Heart left ventricle (tissue), 16 donors: ENCODE measurements around the gene ROR1. TPM values are rescaled to one million over a fixed set of nuclear protein-coding genes. Genes with fewer than 3 reads are reported as not detected.

ENCODE experiments used
- ATAC-seq, 4 donors: fragments of 200-7000 bp; cut with Tn5 transposase; one replicate each; pipeline ENCODE4 v1.9.1; 2020 to 2022; ENCODE audit warnings: moderate library complexity in 4 of 4, mild to moderate bottlenecking in 3 of 4, moderate number of reproducible peaks in 1 of 4
- DNase-seq, 5 donors: peaks; one replicate each; pipeline ENCODE4 v3.0.0-alpha.2; 2020
- H3K27ac ChIP-seq, 12 donors: fragments of 200-600 bp; sonication (generic) in 4 of 12; one replicate each; pipeline versions ENCODE4 v1.5.0 to v1.8.0; 2016 to 2022; ENCODE audit warnings: mild to moderate bottlenecking in 2 of 12
- H3K27me3 ChIP-seq, 9 donors: fragments of 200-600 bp; sonication (generic) in 2 of 9; one replicate each; pipeline versions ENCODE4 v1.5.1 to v1.8.0; 2016 to 2022; ENCODE audit warnings: mild to moderate bottlenecking in 3 of 9
- H3K36me3 ChIP-seq, 9 donors: fragments of 200-600 bp; sonication (generic) in 2 of 9; one replicate each; pipeline versions ENCODE4 v1.5.0 to v1.8.0; 2018 to 2022; ENCODE audit warnings: mild to moderate bottlenecking in 2 of 9
- H3K4me1 ChIP-seq, 12 donors: fragments of 200-600 bp; sonication (generic) in 4 of 12; one replicate each; pipeline versions ENCODE4 v1.5.0 to v1.8.0; 2016 to 2022; ENCODE audit warnings: mild to moderate bottlenecking in 3 of 12
- H3K4me3 ChIP-seq, 12 donors: fragments of 200-600 bp; sonication (generic) in 4 of 12; one replicate each; pipeline versions ENCODE4 v1.5.0 to v1.8.0; 2017 to 2022; ENCODE audit warnings: mild to moderate bottlenecking in 9 of 12, moderate library complexity in 4 of 12
- H3K9me3 ChIP-seq, 12 donors: fragments of 200-600 bp; sonication (generic) in 4 of 12; one replicate each; pipeline versions ENCODE4 v1.5.0 to v1.8.0; 2016 to 2022; ENCODE audit warnings: mild to moderate bottlenecking in 1 of 12
- POLR2A ChIP-seq, 2 donors: fragments of 450-650 bp; IDR thresholded peaks; one replicate each; pipeline ENCODE4 v1.6.1; 2017; ENCODE audit warnings: antibody characterized with exemption in 2 of 2, mild to moderate bottlenecking in 2 of 2, moderate library complexity in 2 of 2
- WGBS, 4 donors: extraction: QIAGEN DNeasy Blood & Tissue Kit in 2 of 4; methylation state at CpG; one replicate each; pipeline versions ENCODE4 v1.1.5 to v1.1.7; 2013 to 2018; 5-methylcytosine and 5-hydroxymethylcytosine counted together
- intact Hi-C, 10 donors: fragments of 100-400 bp; cut with DNase I; formaldehyde crosslinking; loops; one replicate each; pipeline versions ENCODE4 v1.11.1 to v1.14.2; 2022
- polyA plus RNA-seq, 2 donors: library from polyadenylated mRNA; stranded (reverse); fragments of 200-250 nt; gene quantifications; one replicate each; pipeline ENCODE4 v1.2.3, GENCODE V29; 2013
- total RNA-seq, 9 donors: library from RNA; depleted of rRNA in 2 of 9; stranded (reverse); fragments of >200 nt in 2 of 9; fragmentation: NEBNext Ultra II Directional in 3 of 9; extraction: Animal tissue kit (Norgen Biotek cat#: 25700) in 3 of 9; gene quantifications; one replicate each; pipeline versions ENCODE4 v1.1.0 to v1.2.4, GENCODE V29; 2016 to 2023
- TF ChIP-seq, protein P1 (sequence below), 12 donors: fragments of 200-600 bp; sonication (generic) in 4 of 12; IDR thresholded peaks; one replicate each; pipeline versions ENCODE4 v1.5.0 to v1.8.0; 2018 to 2022; ENCODE audit warnings: antibody characterized with exemption in 12 of 12, mild to moderate bottlenecking in 5 of 12
- donor health status: ischemic (EF 13 %, LVEDD 7.1; RV severe dilation, severe dysfunction).
- donor health status: healthy with polysubstance abuse.
- donor health status: DM: no; HTN: yes; CAD: no.
- donor health status: DM: no; HTN: no; CAD: no.
- donor health status: ischemic (EF 25% LVEDD 6.9; RV normal size, moderate dysfunction).
- donor health status: ischemic (EF 25% LVEDD 5.7; RV mildly dilated, moderate dysfunction).
- donor health status: healthy.
- donor health status: DM: yes; HTN: yes; CAD: no.
- donor health status: ischemic (EF 35%, LVEDD 5.7; RV mildly dilated, moderate dysfunction).
- donor health status: nonischemic (EF 11% LVEDD 7.7; RV severe dilation, severe dysfunction).
- donor health status: DM: yes; HTN: yes; CAD: no.
- donor health status: PGD.
- donor health status: ischemic (EF 29% LVEDD 5.4; RV normal size, mild dysfunction).
- donor health status: nonischemic (EF 23%, LVEDD 6.1; RV moderate dilation, normal function).

The ROR1 gene
- total and polyA plus RNA-seq, 11 donors = 4.1 to 35.3 (median 19.3) TPM

DNA sequence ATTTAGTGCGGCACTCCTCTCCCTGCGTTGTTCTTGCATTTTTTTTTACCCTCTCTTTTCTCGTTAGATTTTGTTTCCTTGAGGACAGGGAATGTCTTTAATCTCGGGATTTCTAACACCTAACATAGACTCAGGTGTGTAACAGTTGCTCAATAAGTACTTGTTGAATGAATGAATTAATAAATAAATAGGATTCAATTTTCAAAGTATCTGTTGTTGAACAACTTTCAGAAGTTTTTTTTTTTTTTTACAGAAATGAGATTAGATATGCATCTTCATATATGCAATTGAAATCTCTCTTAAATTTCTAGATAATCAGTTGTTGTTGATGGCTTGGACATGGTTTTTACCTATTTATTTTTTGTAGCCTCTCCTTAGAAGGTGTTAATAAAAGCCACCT lies 83.1 kb downstream of the ROR1 start:
- ATAC-seq (no peak), DNase-seq (no peak)
- H3K36me3 ChIP-seq = no peaks in the 10 kb centered on the region
- H3K27me3 ChIP-seq = no peaks in the 10 kb centered on the region
- peak overlapping the region in 7 of 12 donors; percentile 8 to 70 (median 63) for H3K27ac ChIP-seq
- intact Hi-C loops = loop anchor here in 3 of 10 donors (5.0 to 10.0 kb wide), 3 partner anchors 48 to 162 kb away; no protein-coding TSS in a partner anchor
- TF ChIP-seq POLR2A (IDR thresholded peaks at IDR 0.05) = no peak
- TF ChIP-seq, protein P1, sequence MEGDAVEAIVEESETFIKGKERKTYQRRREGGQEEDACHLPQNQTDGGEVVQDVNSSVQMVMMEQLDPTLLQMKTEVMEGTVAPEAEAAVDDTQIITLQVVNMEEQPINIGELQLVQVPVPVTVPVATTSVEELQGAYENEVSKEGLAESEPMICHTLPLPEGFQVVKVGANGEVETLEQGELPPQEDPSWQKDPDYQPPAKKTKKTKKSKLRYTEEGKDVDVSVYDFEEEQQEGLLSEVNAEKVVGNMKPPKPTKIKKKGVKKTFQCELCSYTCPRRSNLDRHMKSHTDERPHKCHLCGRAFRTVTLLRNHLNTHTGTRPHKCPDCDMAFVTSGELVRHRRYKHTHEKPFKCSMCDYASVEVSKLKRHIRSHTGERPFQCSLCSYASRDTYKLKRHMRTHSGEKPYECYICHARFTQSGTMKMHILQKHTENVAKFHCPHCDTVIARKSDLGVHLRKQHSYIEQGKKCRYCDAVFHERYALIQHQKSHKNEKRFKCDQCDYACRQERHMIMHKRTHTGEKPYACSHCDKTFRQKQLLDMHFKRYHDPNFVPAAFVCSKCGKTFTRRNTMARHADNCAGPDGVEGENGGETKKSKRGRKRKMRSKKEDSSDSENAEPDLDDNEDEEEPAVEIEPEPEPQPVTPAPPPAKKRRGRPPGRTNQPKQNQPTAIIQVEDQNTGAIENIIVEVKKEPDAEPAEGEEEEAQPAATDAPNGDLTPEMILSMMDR (IDR thresholded peaks at IDR 0.05) = no peak
- peaks cover 0 to 42% (median 12%) of the 10 kb centered on the region in 12 donors for H3K4me1 ChIP-seq
- WGBS, 4 donors = 87 to 95% (median 90%) methylated on average over 4 of the region's 4 CpGs
- no peak overlapping the region for H3K4me3 ChIP-seq
- H3K9me3 ChIP-seq = peaks cover 0 to 11% (median 0%) of the 10 kb centered on the region in 12 donors

DNA sequence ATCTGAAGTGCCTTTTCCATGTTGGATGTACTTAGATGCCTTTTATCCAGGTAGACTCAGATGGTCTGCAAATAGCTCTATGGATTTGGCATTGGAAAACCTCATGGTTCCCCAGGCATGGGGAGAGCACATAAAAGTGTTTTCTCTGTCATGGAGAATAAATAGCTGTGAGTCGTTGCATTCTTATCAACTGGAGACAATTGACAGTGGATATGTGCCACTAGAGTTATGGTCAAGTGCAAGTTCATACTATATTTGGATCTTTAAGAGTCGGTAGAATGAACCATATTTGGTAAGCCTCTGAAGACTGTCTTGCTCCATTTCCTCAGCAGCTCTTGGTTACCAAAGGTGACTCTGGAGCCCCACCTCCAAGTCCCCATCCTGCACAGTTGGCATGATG lies 83.7 kb downstream of the ROR1 start:
- DNase-seq = no peak
- TF ChIP-seq POLR2A (IDR thresholded peaks at IDR 0.05) = no peak
- TF ChIP-seq, protein P1 (IDR thresholded peaks at IDR 0.05) = no peak
- peak; percentile 38 to 71 (median 68) for ATAC-seq
- Histone ChIP-seq H3K27me3 (no peaks in the 10 kb centered on the region), H3K27ac (peak overlapping the region in 8 of 12 donors; percentile 8 to 70 (median 64)), H3K4me3 (no peak overlapping the region), H3K4me1 (peaks cover 0 to 42% (median 12%) of the 10 kb centered on the region in 12 donors), H3K36me3 (no peaks in the 10 kb centered on the region), H3K9me3 (peaks cover 0 to 11% (median 0%) of the 10 kb centered on the region in 12 donors)
- WGBS, 4 donors = 27 to 32% (median 29%) methylated on average over 2 of the region's 2 CpGs
- intact Hi-C loops = loop anchor here in 3 of 10 donors (5.0 to 10.0 kb wide), 3 partner anchors 47 to 163 kb away; no protein-coding TSS in a partner anchor

DNA sequence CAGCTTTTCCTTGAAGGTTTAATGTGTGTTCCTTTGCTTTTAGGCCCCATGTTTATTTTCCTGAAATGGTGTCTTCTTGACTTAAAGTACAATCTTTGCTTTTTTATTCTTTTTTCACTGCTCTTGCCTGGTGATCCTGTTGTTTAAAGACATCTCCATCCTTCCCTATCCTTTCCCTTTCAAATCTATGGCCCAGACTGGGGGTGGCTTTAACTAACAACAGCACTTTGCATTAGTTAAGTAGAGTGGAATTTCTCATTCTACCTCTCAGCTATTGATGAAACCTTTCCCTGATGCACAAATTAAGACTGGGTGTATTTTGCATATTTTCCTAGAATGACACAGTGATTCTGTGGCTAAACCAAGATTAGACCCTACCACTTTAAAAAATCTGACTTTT lies 84.3 kb downstream of the ROR1 start:
- no peaks in the 10 kb centered on the region for H3K27me3 ChIP-seq
- H3K36me3 ChIP-seq = no peaks in the 10 kb centered on the region
- no peak overlapping the region for H3K4me3 ChIP-seq
- H3K27ac ChIP-seq = peak overlapping the region in 8 of 12 donors; percentile 8 to 70 (median 64)
- DNase-seq = no peak
- intact Hi-C loops = loop anchor here in 3 of 10 donors (5.0 to 10.0 kb wide), 3 partner anchors 47 to 163 kb away; no protein-coding TSS in a partner anchor
- no peak for ATAC-seq
- TF ChIP-seq POLR2A (IDR thresholded peaks at IDR 0.05) = no peak
- TF ChIP-seq, protein P1 (IDR thresholded peaks at IDR 0.05) = no peak
- H3K4me1 ChIP-seq = peaks cover 0 to 44% (median 14%) of the 10 kb centered on the region in 12 donors
- peaks cover 0 to 11% (median 0%) of the 10 kb centered on the region in 12 donors for H3K9me3 ChIP-seq

DNA sequence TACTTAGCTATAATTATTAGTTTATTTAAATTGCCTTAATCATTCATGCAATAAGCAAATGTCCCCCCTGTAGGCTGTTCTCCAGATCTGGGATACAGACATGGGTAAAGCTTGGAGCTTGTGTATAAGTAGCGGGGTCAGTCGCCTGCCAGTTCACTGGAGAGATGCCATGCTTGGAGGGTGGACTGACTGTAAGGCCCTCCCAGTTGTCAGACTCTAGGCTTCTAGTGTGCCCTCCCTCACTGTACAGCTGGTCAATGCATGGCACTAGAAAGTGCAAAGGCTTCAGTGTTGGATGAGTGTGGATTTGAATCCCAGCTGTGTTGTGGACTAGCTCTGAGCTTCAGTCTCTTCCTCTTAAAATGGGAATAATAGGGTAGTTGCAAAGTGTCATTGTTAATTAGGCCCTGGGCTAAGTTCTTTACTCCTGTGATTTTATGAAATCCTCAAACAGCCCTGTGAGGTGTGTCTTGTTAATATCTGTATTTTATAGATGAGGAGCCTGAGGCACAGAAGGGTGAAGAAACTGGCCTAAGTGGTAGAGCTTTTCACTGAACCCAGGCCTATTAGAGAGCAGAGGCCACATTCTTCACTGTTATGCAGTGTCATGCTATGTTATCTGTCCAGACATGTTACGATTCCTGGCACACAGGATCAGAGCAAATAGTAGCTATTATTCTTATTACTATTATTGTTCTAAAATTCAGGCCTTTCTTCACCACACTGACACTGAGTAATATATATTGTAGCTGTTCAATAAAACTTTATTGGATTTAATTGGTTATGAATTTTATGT lies 85.9 kb downstream of the ROR1 start:
- ATAC-seq (peak; percentile 11 to 54 (median 28)), DNase-seq (peak in 1 of 5 donors; percentile 37)
- peak overlapping the region in 4 of 12 donors; percentile 4 to 70 (median 39) for H3K27ac ChIP-seq
- TF ChIP-seq POLR2A (IDR thresholded peaks at IDR 0.05) = no peak
- TF ChIP-seq, protein P1 (IDR thresholded peaks at IDR 0.05) = no peak
- intact Hi-C loops = loop anchor here in 3 of 10 donors (5.0 to 10.0 kb wide), 4 partner anchors 45 to 165 kb away; partner anchors contain the start of gene ROR1 (in 1 of the 3)
- H3K36me3 ChIP-seq = no peaks in the 10 kb centered on the region
- H3K4me1 ChIP-seq = peaks cover 0 to 52% (median 14%) of the 10 kb centered on the region in 12 donors
- peaks cover 0 to 11% (median 0%) of the 10 kb centered on the region in 12 donors for H3K9me3 ChIP-seq
- no peak overlapping the region for H3K4me3 ChIP-seq
- no peaks in the 10 kb centered on the region for H3K27me3 ChIP-seq
- WGBS, 4 donors = 71 to 79% (median 75%) methylated on average over 3 of the region's 3 CpGs
